Natural killer cell treated with Interleukin-12 subunit alpha and Interleukin-12 subunit beta and Interleukin-15 and Interleukin-18, amount 100 ng/mL, for 72 hours (primary cell): Measurements from ENCODE around the gene TMSB15A. TPM values are rescaled to one million over a fixed set of nuclear protein-coding genes. Genes with fewer than 3 reads are reported as not detected.
"Not testable (repeated sequence)": the region's sequence is repeated elsewhere in the genome, so short reads cannot be mapped to it uniquely, and the experiment has no call there.

ENCODE experiments used
- ATAC-seq, 2 donors: fragments of 150-1000 bp; cut with Tn5 transposase in 1 of 2; sonication (Bioruptor Pico), chemical (Tn5 transposase) in 1 of 2; 2 replicates each; pipeline ENCODE4 v1.10.0; 2021
- DNase-seq: peaks from one replicate; pipeline ENCODE4 v3.0.0; 2022; ENCODE audit warnings: low spot score
- H3K27ac Mint-ChIP-seq, 2 donors: 1 replicate in 1 of 2; 2 replicates in 1 of 2; pipeline ENCODE4 v1.8.0; 2022; ENCODE audit warnings: mixed read lengths in 2 of 2, mild to moderate bottlenecking in 1 of 2, moderate library complexity in 1 of 2
- H3K27me3 Mint-ChIP-seq, 2 donors: 1 replicate in 1 of 2; 2 replicates in 1 of 2; pipeline ENCODE4 v1.8.0; 2022; ENCODE audit warnings: mixed read lengths in 2 of 2
- H3K36me3 Mint-ChIP-seq: one replicate; pipeline ENCODE4 v1.8.0; 2022; ENCODE audit warnings: mixed read lengths
- H3K4me1 Mint-ChIP-seq, 2 donors: 1 replicate in 1 of 2; 2 replicates in 1 of 2; pipeline ENCODE4 v1.8.0; 2022; ENCODE audit warnings: low read depth in 2 of 2, mixed read lengths in 2 of 2, mild to moderate bottlenecking in 1 of 2
- H3K4me3 Mint-ChIP-seq: one replicate; pipeline ENCODE4 v1.8.0; 2022; ENCODE audit warnings: mixed read lengths
- H3K9me3 Mint-ChIP-seq: 2 replicates; pipeline ENCODE4 v1.8.0; 2022; ENCODE audit warnings: mixed read lengths
- total RNA-seq, 2 donors: library from RNA; stranded (reverse); gene quantifications; one replicate each; pipeline ENCODE4 v1.2.3, GENCODE V29; 2022

TMSB15A gene
- total RNA-seq, 2 donors from 2014 or later, result not detected

- DNase-seq, H3K4me3 Mint-ChIP-seq, H3K9me3 Mint-ChIP-seq, H3K4me1 Mint-ChIP-seq, H3K36me3 Mint-ChIP-seq, H3K27me3 Mint-ChIP-seq, H3K27ac Mint-ChIP-seq, ATAC-seq: not testable (repeated sequence)
Observed at GRCh38 chrX:102470215-102470614, 46.3 kb downstream of the TMSB15A start.

Other genes with a start within 250 kb of the TMSB15A start
- not detected for gene NXF2B, start 76.7 kb downstream of the TMSB15A start, total RNA-seq
- gene TCP11X2, start 44.9 kb downstream of the TMSB15A start, total RNA-seq, result not detected
- 1 to 10 TPM; 4.5 to 8.1 TPM for gene ARMCX5, start 82.8 kb upstream of the TMSB15A start, total RNA-seq
- 1 to 10 TPM; 1.1 to 1.9 TPM for gene GPRASP1, start 134.7 kb upstream of the TMSB15A start, total RNA-seq
- under 1 TPM in 1 of 2 donors, not detected in 1; 0.48 TPM for gene GPRASP2, start 195.7 kb upstream of the TMSB15A start, total RNA-seq
- gene GPRASP3, start 204.0 kb upstream of the TMSB15A start, total RNA-seq, result 1 to 10 TPM; 1.9 to 2.5 TPM